A549 (cell line): ENCODE data around the gene GCC1. TPM values are rescaled to one million over a fixed set of nuclear protein-coding genes. Genes with fewer than 3 reads are reported as not detected.

Experiments used
- ATAC-seq, 2 experiments: fragments of 200-7000 bp in 1 of 2; fragments of >200 bp in 1 of 2; cut with Nextera tagmentation in 1 of 2; cut with Tn5 transposase in 1 of 2; 3 replicates each; pipeline versions ENCODE4 v1.8.0 to v1.9.1; 2018 to 2020; ENCODE audit warnings: mild to moderate bottlenecking in 1 of 2, moderate library complexity in 1 of 2
- CTCF ChIA-PET: fragments of 300-600 bp; sonication (Branson Sonifier 250); formaldehyde crosslinking; extraction: SDS; loops from one replicate; lab custom pipeline; 2021; ENCODE audit warnings: antibody characterized with exemption, inconsistent platforms; lab: Yijun Ruan, JAX
- POLR2A ChIA-PET: fragments of 350-600 bp; formaldehyde crosslinking; extraction: SDS; loops from one replicate; lab custom pipeline; 2021; ENCODE audit warnings: antibody characterized with exemption, inconsistent platforms; lab: Yijun Ruan, JAX
- DNase-seq, 2 experiments: peaks; one replicate each; pipeline versions ENCODE4 v3.0.0 to v3.0.0-alpha.2; 2011 to 2016; ENCODE audit warnings: low read depth in 1 of 2, low spot score in 1 of 2
- FAIRE-seq: peaks from 2 replicates; lab custom pipeline; 2011; peaks lifted over from hg19 to GRCh38; lab: Jason Lieb, UNC
- H3K27ac ChIP-seq, 2 experiments: fragments of >200 bp; sonication (Bioruptor Twin); formaldehyde crosslinking; 3 replicates each; pipeline ENCODE4 v1.5.1; 2016 to 2017
- H3K4me1 ChIP-seq: fragments of >200 bp; sonication (Bioruptor Twin); formaldehyde crosslinking; 3 replicates; pipeline ENCODE4 v1.6.1; 2016
- H3K4me2 ChIP-seq: fragments of >200 bp; sonication (Bioruptor Twin); formaldehyde crosslinking; 3 replicates; pipeline ENCODE4 v1.6.1; 2016
- H3K4me3 ChIP-seq: fragments of >200 bp; sonication (Bioruptor Twin); formaldehyde crosslinking; 3 replicates; pipeline ENCODE4 v1.5.1; 2016
- H3K9me3 ChIP-seq: fragments of >200 bp; sonication (Bioruptor Twin); formaldehyde crosslinking; 3 replicates; pipeline ENCODE4 v1.6.1; 2016
- BHLHE40 ChIP-seq: IDR thresholded peaks from 2 replicates; pipeline ENCODE4 v1.6.1; 2012; ENCODE audit warnings: low read depth, low read length, inconsistent platforms
- CEBPB ChIP-seq, 2 experiments: fragments of >200 bp in 1 of 2; sonication (Bioruptor Twin) in 1 of 2; formaldehyde crosslinking in 1 of 2; IDR thresholded peaks; 2 replicates each; pipeline ENCODE4 v1.6.1; 2012 to 2016
- CHD4 ChIP-seq: fragments of 200-600 bp; sonication (generic); IDR thresholded peaks from 2 replicates; pipeline ENCODE4 v1.6.1; 2016; ENCODE audit warnings: antibody characterized with exemption, mild to moderate bottlenecking, borderline replicate concordance
- EHMT2 ChIP-seq: fragments of 200-600 bp; sonication (generic); IDR thresholded peaks from 2 replicates; pipeline ENCODE4 v1.6.1; 2016; ENCODE audit warnings: antibody characterized with exemption, low read depth, mild to moderate bottlenecking, moderate library complexity
- GATA3 ChIP-seq: IDR thresholded peaks from 2 replicates; pipeline ENCODE4 v1.6.1; 2012; ENCODE audit warnings: borderline replicate concordance
- HDAC2 ChIP-seq: fragments of 200-600 bp; sonication (generic); IDR thresholded peaks from 2 replicates; pipeline ENCODE4 v1.6.1; 2016
- HOXA7 ChIP-seq: fragments of 250-450 bp; sonication (Bioruptor Pico); IDR thresholded peaks from 2 replicates; pipeline ENCODE4 v1.5.0; 2020; ENCODE audit warnings: mild to moderate bottlenecking, moderate library complexity
- HOXB13 ChIP-seq: fragments of 250-450 bp; sonication (Bioruptor Pico); IDR thresholded peaks from 2 replicates; pipeline ENCODE4 v1.5.0; 2020; ENCODE audit warnings: low read depth, mild to moderate bottlenecking, moderate library complexity
- JUNB ChIP-seq: fragments of >200 bp; sonication (Bioruptor Twin); formaldehyde crosslinking; IDR thresholded peaks from 2 replicates; pipeline ENCODE4 v1.6.1; 2016
- KDM1A ChIP-seq: fragments of 200-600 bp; sonication (generic); IDR thresholded peaks from 2 replicates; pipeline ENCODE4 v1.6.1; 2016; ENCODE audit warnings: low read depth, mild to moderate bottlenecking
- KDM5A ChIP-seq: fragments of 200-600 bp; sonication (generic); IDR thresholded peaks from 2 replicates; pipeline ENCODE4 v1.6.1; 2016; ENCODE audit warnings: antibody characterized with exemption, mild to moderate bottlenecking
- MAX ChIP-seq: IDR thresholded peaks from 2 replicates; pipeline ENCODE4 v1.6.1; 2012
- RFX5 ChIP-seq: fragments of 450-650 bp; IDR thresholded peaks from 2 replicates; pipeline ENCODE4 v1.7.1; 2014; ENCODE audit warnings: antibody characterized with exemption, mild to moderate bottlenecking, moderate library complexity
- ZFP36 ChIP-seq: fragments of 450-650 bp; IDR thresholded peaks from 2 replicates; pipeline ENCODE4 v1.6.1; 2014; ENCODE audit warnings: borderline replicate concordance; ENCODE audit not compliant: partially characterized antibody
- ZSCAN20 ChIP-seq: fragments of 250-450 bp; sonication (Bioruptor Pico); IDR thresholded peaks from 2 replicates; pipeline ENCODE4 v1.8.0; 2022; ENCODE audit warnings: mild to moderate bottlenecking, moderate library complexity
- WGBS: methylation state at CpG from one replicate; pipeline ENCODE4 v1.1.6; 2017; ENCODE audit errors: missing lambda C conversion rate; 5-methylcytosine and 5-hydroxymethylcytosine counted together
- polyA plus RNA-seq, 4 experiments: library from polyadenylated mRNA; depleted of rRNA in 3 of 4; stranded (reverse); fragments of >200 nt; fragmentation: RNase III in 1 of 4; extraction: RNeasy Plus Mini Kit Qiagen cat#74134 plus additional on column Dnase treatment in 1 of 4; gene quantifications; 2 replicates in 3 of 4; 3 replicates in 1 of 4; pipeline ENCODE4 v1.2.3, GENCODE V29; 2011 to 2017
- TF ChIP-seq, protein P1 (sequence below): fragments of 200-600 bp; sonication (generic); IDR thresholded peaks from 2 replicates; pipeline ENCODE4 v1.6.1; 2016; ENCODE audit warnings: antibody characterized with exemption, mild to moderate bottlenecking, moderate library complexity
- TF ChIP-seq, protein P2 (sequence below): fragments of 250-450 bp; sonication (Bioruptor Pico); IDR thresholded peaks from 2 replicates; pipeline ENCODE4 v1.5.0; 2021; ENCODE audit warnings: mild to moderate bottlenecking, moderate library complexity, borderline replicate concordance

GCC1 gene
- polyA plus RNA-seq, 2 of the 4 experiments (the other 2 are of a cell fraction): 13.4 to 15.7 TPM

- CTCF ChIA-PET: interaction anchor here (1.9 kb wide), 1 partner anchor 8 kb away, joined by 5 read pairs; the partner anchor contains the start of gene PAX4
- H3K27ac ChIP-seq: no peak overlapping the region
- DNase-seq: no peak
- no peak for TF ChIP-seq CEBPB (IDR thresholded peaks at IDR 0.05)
- no peak for TF ChIP-seq JUNB
- no peak for TF ChIP-seq KDM5A
- TF ChIP-seq RFX5: no peak
- no peak for TF ChIP-seq MAX
- TF ChIP-seq CHD4: no peak
- TF ChIP-seq HOXB13 (CRISPR knock-in tag): no peak
- TF ChIP-seq HOXA7 (CRISPR knock-in tag): no peak
- TF ChIP-seq KDM1A: no peak
- TF ChIP-seq, protein P1, sequence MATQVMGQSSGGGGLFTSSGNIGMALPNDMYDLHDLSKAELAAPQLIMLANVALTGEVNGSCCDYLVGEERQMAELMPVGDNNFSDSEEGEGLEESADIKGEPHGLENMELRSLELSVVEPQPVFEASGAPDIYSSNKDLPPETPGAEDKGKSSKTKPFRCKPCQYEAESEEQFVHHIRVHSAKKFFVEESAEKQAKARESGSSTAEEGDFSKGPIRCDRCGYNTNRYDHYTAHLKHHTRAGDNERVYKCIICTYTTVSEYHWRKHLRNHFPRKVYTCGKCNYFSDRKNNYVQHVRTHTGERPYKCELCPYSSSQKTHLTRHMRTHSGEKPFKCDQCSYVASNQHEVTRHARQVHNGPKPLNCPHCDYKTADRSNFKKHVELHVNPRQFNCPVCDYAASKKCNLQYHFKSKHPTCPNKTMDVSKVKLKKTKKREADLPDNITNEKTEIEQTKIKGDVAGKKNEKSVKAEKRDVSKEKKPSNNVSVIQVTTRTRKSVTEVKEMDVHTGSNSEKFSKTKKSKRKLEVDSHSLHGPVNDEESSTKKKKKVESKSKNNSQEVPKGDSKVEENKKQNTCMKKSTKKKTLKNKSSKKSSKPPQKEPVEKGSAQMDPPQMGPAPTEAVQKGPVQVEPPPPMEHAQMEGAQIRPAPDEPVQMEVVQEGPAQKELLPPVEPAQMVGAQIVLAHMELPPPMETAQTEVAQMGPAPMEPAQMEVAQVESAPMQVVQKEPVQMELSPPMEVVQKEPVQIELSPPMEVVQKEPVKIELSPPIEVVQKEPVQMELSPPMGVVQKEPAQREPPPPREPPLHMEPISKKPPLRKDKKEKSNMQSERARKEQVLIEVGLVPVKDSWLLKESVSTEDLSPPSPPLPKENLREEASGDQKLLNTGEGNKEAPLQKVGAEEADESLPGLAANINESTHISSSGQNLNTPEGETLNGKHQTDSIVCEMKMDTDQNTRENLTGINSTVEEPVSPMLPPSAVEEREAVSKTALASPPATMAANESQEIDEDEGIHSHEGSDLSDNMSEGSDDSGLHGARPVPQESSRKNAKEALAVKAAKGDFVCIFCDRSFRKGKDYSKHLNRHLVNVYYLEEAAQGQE: no peak
- no peak for TF ChIP-seq GATA3
- TF ChIP-seq ZSCAN20 (CRISPR knock-in tag): no peak
- TF ChIP-seq ZFP36: no peak
- no peak for FAIRE-seq
- H3K4me3 ChIP-seq: no peak overlapping the region
- H3K4me1 ChIP-seq: no peaks in the 10 kb centered on the region
- ATAC-seq: no peak
- no peak overlapping the region for H3K4me2 ChIP-seq
- POLR2A ChIA-PET: no interaction called here
- H3K9me3 ChIP-seq: no peaks in the 10 kb centered on the region
These were observed 39.9 kb upstream of the GCC1 start for GRCh38 chr7:127625331-127625730.

GRCh38 chr7:127620406-127621233 is 35.2 kb upstream of the GCC1 start:
- H3K4me2 ChIP-seq: peak overlapping the region; percentile 27; the same call in 1 of the 3 replicates
- no peak overlapping the region for H3K4me3 ChIP-seq
- 4% methylated on average over 24 of the region's 24 CpGs for WGBS
- POLR2A ChIA-PET: no interaction called here
- peak in 1 of 2 experiments; percentile 33 for DNase-seq
- H3K9me3 ChIP-seq: no peaks in the 10 kb centered on the region
- peak; percentile 26 to 52; a peak in 4 of 6 replicates for ATAC-seq
- H3K4me1 ChIP-seq: no peaks in the 10 kb centered on the region
- FAIRE-seq: no peak
- no peak overlapping the region for H3K27ac ChIP-seq
- TF ChIP-seq HOXB13 (CRISPR knock-in tag) (no peak), BHLHE40 (no peak), HDAC2 (peak; percentile 11; the same call in 1 of the 2 replicates), EHMT2 (no peak)
- TF ChIP-seq, protein P2, sequence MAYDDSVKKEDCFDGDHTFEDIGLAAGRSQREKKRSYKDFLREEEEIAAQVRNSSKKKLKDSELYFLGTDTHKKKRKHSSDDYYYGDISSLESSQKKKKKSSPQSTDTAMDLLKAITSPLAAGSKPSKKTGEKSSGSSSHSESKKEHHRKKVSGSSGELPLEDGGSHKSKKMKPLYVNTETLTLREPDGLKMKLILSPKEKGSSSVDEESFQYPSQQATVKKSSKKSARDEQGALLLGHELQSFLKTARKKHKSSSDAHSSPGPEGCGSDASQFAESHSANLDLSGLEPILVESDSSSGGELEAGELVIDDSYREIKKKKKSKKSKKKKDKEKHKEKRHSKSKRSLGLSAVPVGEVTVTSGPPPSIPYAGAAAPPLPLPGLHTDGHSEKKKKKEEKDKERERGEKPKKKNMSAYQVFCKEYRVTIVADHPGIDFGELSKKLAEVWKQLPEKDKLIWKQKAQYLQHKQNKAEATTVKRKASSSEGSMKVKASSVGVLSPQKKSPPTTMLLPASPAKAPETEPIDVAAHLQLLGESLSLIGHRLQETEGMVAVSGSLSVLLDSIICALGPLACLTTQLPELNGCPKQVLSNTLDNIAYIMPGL (CRISPR knock-in tag): no peak
- CTCF ChIA-PET: interaction anchor here (0.6 to 1.6 kb wide), 2 partner anchors 89 to 220 kb away, joined by 3 read pairs; no protein-coding TSS in a partner anchor
